HG03066 (cell line): Measurements from ENCODE around the gene CHAD.
"Not testable (repeated sequence)": the region's sequence is repeated elsewhere in the genome, so short reads cannot be mapped to it uniquely, and the experiment has no call there.

Experiments used
- ATAC-seq: cut with Tn5 transposase; IDR thresholded peaks from one replicate; pipeline ENCODE4 v1.9.1; 2021; ENCODE audit warnings: low read depth; ENCODE audit not compliant: unreplicated experiment

Gene CHAD

DNA sequence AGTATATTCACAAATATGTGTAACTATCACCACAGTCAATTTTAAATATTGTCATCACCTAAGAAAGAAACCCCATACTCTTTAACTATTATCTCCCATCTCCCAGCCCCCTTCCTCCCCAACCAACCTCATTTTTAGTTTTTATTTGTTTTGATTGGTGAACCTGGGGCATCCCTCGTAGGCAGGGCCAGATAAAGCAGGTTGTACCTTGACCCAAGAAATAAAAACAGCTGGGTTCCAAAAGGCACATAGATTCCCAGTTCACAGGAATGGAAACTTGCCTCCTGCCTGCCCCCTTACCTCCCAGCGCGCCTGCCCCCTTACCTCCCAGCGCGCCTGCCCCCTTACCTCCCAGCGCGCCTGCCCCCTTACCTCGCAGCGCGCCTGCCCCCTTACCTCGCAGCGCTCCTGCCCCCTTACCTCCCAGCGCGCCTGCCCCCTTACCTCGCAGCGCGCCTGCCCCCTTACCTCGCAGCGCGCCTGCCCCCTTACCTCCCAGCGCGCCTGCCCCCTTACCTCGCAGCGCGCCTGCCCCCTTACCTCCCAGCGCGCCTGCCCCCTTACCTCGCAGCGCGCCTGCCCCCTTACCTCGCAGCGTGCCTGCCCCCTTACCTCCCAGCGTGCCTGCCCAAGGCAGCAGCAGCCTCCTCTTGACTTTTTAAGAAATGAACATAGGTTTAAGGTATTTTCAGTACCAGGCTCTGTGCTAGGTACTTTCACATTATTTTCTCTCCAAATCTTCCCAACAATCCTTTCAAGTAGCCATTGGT lies 7.3 kb upstream of the CHAD start:
- not testable (repeated sequence) for ATAC-seq

DNA sequence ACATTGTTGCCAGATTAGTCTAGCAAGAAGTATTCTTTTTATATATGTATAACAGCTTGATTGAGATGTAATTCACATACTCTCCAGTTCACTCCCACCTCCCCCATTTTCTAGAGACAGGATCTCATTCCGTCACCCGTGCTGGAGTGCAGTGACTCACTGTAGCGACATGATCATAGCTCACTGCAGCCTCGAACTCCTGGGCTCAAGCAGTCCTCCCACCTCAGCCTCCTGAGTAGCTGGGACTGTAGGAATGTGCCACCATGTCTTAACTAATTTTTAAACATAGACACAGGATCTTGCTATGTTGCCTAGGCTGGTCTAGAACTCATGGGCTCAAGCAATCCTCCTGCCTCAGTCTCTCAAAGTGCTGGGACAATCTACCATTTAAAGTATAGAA lies 6.7 kb upstream of the CHAD start:
- ATAC-seq, result no peak

DNA sequence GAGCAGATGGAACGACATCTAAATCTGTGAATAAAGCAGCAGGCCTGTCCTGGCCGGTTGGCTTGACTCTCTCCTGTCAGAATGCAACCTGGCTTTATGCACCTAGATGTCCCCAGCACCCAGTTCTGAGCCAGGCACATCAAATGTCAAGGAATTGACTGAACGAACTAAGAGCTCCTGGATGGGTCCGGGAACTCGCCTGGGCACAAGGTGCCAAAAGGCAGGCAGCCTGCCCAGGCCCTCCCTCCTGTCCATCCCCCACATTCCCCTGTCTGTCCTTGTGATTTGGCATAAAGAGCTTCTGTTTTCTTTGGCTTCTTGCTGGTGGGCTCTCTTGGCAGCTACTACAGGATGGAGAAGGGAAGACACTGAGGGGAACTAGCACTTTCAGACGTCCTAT lies 5.8 kb upstream of the CHAD start:
- ATAC-seq, result no peak

DNA sequence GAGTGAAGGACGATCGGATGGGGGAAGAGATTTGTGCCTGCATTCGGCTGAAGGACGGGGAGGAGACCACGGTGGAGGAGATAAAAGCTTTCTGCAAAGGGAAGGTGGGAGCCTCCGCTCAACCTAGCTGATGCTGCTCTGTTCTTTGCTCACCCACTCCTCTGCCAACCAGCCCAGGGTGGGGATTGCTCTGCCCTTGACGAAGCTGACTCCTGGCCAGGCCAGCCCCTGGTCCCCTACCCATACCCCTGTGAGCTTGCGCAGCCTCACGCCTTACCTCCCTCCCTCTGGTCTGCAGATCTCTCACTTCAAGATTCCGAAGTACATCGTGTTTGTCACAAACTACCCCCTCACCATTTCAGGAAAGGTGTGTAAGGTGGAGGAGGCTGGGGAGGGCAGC lies 5.2 kb upstream of the CHAD start:
- no peak for ATAC-seq

DNA sequence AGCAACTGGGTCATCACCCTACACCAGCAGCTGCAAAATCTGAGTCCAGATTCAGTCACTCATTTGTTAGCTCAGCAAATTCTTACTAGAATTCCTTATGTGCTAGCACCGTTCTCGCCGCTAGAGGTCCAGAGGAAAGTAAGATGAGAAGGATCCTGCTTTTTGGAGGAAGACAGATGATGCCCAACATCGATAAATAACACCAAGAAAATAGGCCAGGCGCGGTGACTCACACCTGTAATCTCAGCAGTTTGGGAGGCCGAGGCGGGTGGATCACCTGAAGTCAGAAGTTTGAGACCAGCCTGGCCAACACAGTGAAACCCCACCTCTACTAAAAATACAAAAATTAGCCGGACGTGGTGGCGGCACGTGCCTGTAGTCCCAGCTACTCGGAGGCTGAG lies 4.1 kb upstream of the CHAD start:
- not testable (repeated sequence) for ATAC-seq

DNA sequence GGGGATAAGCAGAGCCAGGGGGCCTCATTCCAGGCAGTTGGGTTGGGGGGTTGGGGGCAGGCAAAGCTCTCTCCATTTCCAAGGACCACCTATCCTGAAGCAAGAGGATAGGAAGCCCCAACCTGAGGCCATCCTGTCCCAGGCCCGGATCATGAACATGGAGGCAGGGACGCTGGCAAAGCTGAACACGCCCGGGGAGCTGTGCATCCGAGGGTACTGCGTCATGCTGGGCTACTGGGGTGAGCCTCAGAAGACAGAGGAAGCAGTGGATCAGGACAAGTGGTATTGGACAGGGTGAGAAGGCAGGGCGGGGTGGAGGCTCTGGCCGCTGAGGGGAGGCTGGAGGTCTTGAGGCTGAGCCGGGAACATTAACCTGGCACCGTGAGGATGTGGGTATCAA lies 3.6 kb upstream of the CHAD start:
- no peak for ATAC-seq

DNA sequence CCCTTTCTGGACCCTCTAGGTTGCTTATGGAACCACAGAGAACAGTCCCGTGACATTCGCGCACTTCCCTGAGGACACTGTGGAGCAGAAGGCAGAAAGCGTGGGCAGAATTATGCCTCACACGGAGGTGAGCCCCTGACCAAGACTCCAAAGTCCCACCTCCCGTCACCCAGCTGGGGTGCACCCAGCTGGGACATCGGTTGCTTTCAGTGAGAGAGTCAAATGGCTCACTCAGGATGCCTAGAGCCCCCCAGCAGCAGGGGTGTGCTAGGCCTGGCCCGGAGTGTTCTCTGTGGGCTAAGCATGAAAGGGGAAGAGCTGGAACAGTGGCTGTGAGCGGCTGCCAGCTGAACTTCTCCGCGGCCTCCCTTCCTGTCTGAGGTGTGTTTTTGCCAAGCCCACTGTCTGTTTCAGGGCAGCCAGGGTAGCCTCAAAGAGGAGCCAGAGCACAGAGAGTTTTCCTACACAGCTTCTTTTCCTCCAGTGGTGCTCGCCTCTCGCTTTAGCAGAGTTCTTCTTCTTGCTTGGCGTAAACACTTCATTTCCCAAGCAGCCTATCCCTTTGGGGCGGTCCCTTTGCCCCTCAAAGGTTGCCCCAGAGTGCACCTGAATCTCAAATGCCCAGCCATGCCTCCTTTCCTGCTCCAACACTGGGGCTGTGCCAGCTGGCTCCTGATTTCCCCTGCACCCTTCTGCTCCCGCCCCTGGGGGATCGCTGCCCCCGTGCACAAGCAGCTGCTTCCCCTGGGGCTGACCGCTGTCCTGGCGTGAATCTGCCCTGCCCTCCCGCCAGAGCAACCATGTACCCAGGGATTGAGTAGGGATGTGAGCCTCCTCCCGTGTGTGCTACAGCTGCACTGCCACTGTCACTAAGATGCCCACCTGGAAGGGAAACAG lies 2.6 kb upstream of the CHAD start:
- no peak for ATAC-seq

DNA sequence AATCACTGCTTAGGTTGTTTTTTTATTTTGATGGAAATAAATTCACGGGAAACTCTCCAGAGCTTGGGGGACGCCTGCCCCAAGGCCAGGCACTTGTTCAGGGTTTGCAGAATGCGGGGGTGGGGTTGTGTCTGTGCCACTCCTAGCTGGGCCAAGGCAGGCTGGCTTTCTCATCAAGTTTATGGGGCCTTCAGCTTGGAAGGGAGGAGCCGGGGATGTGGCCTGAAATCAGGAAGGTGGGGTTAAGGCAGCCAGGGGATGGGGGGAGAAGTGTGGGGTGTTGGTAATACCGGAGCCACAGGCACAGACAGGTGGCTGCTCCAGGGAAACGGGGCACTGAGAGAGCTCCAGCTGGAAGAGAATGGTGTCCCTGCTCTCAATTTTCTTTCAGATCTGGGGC lies 1.7 kb upstream of the CHAD start:
- ATAC-seq, result no peak

DNA sequence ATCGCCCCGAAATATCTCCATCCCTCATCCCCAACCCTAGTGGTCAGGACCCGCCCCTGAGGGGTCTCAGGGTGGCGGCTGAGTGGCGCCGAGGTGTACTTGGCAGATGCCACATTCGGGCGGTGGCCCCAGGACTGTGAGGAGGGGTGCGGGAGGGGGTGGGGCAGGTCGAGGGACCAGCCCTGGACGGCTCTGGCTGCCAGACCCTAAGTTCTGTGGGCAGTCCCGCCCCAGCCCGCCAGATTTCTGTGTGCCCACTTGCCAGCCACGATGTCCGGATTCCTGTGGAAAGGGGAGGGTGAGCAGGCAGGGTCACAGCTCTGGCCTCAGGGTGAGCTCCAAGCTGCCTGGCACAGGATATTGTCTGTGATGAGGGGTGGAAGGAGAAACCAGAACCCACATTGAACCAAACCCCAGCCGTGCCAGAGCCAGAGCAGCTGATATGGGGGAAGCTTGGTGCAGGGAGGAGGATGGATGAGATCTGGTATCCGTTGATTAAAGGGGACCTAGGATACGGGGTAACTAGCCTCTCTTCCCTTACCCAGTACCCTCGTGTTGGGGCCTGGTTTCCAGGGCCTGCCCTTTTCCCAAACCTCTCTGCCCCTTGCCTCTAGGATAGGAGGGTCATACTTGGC lies 1.1 kb upstream of the CHAD start:
- no peak for ATAC-seq

DNA sequence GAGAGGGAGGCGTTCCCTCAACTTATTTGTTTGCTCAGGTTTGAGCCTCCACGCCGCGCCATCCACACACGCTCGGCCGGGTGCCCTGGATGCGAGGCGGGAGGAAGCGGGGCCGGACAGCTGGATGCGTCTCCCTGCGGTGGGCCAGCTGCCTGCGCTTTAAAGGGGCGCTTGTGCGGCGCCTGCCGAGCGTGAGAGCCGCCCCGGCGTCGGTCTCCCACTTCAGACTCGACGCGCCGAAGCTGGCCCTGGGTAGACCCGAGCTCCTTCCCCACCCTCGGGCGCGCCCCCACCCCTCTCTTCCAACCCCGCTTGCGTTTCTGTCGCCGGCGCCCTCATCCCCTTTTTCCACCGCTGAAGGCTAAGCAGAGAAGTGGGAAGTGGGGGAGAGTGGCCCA lies 527 bp upstream of the CHAD start:
- no peak for ATAC-seq

DNA sequence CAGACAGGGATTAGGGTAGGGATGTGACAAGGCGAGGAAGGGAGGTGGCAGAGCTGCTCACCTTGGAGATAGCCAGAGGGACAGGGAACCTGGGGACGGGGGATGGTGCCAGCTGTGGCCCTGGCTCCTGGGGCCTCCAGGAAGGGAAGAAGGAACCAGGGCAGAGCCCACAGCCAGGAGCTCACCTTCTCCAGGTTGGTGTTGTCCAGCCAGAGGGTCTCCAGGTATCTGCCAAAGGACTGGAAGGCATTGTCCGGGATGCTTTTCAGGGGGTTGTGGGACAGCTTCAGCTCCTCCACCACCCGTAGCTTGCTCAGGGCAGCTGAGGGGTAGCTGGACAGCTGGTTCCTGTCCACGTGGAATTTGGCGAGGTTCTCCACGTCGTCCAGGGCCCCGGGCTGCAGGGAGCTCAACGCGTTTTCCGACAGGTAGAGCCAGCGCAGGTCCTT lies 801 bp downstream of the CHAD start:
- no peak for ATAC-seq

DNA sequence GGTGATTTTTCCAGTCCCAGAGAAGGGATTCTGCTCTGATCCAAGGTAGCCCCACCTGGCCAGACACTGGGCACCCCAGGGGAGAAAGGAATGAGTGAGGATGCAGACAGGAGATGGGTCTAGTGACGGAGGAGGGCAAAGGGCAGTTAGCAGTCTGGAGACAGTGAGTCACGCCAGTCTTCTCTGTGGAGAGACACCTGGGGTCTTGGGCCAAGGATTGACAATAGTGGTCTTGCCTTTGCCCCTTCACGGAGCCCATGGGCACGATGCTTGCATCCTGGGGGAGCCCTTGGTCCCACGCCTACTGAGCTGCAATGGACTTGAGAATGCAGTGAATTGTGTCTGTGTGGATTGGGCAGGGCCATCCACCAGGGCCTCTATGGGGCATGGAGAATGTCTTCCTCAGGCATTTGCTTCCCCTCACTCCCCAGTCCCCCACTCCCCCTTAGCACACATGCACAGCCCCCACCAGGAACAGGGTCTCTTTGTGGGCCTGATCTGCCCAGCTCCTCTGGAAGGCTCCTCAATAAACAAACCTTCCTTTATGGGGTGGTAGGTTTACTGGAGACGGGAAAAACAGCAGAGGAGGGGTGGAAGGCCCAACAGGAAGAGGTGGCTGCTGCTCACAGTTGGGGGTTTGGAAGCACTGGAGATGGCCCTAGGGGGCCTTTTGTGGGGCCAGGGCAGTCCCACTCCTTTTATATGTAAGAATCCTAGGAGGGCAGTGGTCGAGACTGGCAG lies 1.4 kb downstream of the CHAD start:
- ATAC-seq, result no peak

DNA sequence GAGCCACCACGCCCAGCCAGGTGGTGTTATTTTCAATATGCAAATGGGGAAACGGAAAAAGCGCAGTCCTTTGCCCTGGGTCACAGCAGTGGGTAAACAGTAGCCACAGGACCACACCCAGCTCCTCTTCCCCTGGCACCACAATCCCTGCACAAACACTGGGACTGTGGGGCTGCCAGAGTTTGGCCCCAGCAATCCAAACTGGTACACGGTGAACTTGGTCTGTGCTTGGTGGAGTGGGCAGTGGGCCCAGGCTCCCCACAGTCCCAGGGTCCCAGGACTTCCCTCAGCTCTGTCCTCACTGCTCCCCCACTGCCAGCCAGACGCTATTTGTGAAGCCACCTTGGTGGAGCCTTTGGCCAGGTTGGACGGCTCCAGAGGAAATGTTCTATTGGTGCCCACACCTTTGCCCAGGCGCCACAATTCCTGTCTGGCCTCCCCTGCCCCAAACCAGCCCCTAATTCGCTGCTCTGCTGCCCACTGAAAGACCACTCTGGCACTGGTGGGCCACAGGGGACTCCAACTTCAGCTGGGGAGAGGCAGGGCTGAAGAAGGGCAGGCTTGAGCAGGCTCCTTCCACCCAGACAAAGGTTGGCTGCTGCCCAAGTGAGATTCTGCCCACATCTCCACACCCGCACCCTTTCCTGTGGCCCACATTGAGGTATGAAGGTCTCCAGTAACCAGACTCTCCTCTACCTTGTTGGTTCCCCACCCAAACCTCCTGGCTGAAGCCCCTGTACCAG lies 2.1 kb downstream of the CHAD start:
- ATAC-seq, result no peak

DNA sequence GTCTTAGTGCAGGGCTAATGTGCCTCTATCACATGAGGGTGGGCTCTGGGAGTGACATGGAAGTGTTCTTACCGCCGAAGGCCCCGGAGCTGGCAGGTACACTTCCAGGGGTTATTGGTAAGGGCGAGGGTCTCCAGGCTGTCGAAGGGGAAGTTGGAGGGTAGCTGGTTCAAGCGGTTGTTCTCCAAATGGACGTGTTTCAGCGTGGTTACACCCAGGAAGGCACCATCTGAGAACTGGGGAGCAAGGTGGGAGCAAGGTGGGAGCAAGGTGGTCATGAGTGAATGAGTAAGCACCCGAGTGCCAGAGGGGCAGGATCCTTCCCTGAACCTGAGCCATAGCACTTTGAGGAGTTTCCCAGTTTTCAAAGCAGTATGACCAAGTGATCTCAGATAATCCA lies 3.0 kb downstream of the CHAD start:
- no peak for ATAC-seq

DNA sequence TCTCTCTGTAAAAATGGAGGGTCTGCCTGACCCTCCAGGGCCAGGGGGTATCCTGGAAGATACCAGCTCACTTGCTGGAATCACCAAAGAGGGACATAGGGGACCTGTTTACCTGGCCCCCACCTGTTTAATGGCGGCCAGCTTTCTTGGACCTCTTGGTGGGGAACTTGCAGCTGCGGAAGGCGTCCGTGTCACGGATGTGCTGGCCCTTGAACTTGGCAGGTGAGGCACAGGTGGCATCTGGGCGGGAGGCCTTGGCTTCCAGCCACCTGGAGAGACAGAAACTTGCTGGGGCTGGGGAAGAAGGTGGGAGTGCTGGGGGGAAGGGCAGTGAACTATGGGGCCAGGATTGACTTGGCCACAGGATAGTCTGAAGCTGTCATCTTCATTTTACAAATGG lies 3.5 kb downstream of the CHAD start:
- ATAC-seq, result no peak

DNA sequence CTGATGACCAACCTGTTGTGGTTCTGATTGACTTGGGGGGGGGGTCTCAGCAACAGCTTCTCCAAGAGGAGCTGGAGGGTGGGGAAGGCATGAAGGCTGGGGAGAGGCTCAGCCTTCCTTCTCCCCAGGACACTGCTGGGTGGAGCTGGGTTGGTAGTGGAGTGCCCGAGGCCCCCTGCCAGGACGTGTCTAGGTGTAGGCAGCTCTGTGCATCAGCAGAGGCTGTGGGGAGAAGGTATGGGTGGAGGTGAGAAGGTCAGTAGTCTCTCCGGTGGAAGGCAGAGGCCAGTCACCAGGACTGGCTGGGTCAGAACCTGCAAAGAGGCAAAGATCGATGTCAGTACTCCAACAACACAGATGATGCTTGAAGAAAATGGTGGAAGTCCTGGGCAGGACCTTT lies 3.9 kb downstream of the CHAD start:
- no peak for ATAC-seq

DNA sequence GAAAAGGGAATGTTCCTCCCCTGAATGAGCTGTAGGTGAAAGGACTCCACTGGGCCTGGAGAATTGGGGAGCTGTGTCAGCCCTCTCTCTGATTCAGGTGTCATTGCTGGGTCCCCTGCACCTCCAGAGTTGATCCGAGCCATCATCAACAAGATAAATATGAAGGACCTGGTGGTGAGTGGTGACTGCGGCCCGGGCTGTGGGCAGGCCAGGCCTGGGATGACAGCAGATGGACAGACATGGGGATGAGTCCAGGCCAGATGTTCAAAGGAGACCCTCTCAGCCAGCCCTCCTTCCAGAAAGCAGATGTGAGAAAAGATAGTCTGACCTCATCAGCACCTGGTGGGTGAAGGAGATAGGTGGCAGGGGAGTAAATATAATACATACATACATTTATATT lies 4.6 kb downstream of the CHAD start:
- ATAC-seq, result no peak

DNA sequence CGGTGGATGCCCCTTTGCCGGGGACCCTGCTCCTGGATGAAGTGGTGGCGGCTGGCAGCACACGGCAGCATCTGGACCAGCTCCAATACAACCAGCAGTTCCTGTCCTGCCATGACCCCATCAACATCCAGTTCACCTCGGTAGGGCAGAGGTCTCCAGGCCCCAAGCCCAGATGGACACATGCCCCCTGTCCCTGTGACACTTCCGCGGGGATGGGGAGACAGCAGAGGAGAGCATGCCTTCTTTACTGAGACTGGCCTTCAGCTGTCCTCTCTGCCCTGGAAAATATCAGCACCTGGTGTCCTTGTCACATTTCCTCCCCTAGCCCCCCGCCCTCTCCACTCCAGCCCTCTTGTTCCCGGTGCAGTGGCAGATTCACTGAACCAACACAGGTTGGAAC lies 6.2 kb downstream of the CHAD start:
- no peak for ATAC-seq

DNA sequence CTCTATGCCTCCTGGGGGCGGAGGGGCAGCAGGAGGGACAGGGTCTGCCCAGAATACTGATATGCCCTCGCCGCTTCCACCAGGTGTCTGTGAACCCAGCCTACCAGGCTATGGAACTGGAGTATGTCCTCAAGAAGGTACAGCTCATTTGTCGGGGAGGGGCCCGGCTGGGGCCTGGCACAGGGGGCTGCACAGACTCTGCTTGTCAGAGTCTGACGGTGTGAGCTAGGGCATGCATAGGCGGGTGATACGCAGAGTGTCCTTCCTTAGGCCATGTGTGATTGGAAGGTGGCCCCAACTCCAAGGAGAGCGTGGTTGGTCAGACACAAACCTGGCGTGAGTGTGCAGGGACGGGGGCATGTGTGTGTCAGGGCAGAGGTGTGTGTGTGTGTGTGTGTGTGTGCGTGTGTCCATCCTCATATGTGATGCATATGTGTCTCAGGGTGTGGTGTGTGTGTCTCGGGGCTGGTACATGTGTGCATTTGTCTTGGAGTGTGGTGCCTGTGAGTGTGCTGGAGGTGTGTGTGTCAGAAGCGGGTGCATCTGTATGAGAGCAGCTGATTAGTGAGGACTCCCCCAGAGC lies 7.0 kb downstream of the CHAD start:
- no peak for ATAC-seq
